ENCODE data around the gene CCR9.

The CCR9 gene

DNA sequence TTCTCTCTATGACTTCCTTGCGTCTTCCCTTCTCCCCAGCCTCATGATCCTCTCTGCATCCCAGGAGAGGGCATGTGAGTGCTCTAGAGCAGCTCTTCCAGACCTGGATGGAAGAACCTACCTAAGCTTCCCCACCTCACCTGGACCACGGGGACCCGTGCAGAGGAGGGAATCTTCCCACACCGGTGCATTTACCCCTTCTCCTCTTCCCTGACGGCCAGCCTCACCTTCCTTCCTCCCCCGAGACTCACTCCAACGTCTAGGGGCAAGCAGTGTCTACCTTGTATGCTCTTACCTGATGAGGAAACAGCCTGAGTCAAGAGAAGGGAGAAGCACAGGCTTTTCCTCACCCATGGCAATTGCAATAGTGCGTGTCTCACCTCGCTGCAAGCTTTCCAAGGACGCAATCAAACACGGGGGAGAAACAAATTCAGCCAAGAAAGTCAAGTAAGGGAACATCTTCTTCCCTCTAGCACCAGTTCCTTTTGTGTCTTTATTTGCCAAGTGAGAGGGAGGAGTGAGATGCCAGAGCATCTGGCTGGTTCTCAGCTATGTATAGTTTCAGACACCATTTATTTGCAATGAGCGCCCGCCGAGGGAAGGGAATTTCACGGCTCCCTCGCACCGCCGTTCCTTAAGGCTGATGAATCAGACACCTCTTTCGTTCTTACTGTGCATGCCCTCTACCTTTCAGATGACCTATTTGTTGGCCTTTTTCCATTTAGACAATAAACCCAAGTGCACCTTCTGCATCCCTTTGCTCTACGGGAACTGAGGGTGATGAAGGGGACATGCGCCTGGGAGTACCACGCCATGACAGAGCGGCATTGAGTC, 1.8 kb upstream of the CCR9 start:
- no peak for TF ChIP-seq ZNF274 (IDR thresholded peaks at IDR 0.05; ENCODE audit: low read depth, low read length)
- H3K4me3 ChIP-seq (ENCODE audit: low read length): no peak overlapping the region

DNA sequence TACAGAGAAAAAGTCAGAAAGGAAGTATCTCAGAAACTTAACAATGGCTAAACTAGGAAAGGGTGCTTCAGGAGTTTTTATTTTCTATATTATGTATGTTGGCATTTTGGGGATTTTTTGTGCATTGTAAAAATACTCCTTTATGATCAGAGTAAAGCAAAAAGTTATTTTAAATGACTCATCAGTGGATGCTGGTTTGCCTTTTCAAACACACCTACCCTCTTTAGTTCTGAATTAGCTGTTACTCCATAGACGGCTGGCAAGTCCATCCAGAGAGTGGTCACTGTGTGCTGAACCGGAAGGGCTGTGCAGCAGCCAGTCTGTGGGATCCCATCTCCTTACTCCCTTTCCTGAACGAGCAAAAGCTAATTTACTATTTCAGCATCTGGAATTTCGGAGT, 942 bp downstream of the CCR9 start:
- no peak overlapping the region for H3K4me3 ChIP-seq (ENCODE audit: low read length)

DNA sequence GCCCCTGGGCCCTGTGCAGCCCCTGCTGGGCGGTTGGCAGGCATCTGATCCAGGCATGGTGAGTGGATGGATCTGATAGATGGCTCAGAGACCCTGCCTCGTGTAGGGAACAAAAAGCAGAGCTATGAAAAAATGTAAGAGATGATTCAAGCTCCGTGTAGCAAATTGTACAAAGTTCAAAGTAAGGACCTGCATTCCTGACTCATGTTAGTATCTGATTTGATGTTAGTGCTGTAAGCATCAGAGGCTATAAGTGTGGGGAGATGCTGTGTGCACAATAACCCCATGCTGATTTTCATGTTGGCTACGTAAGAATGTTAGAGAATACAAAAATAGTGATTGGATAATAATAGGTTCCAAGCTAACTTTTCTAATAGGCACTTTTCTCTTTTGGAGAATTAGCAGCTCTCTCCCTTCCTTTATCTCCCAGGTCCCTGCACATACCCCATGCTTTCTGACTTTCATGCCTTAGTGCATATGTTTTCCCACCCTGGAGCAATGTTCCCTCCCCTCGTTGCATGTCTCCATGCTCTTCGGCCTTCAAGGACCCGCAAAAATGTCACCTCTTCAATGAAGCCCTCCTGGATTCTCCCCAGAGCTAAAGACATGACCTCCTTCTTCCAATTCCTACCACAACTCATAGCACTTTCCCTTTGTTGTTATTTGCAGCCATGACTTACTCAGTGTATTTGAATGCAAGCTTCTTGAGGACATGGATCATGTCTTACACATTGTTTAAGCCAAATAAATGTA, 1.6 kb downstream of the CCR9 start:
- H3K4me3 ChIP-seq (ENCODE audit: low read length): no peak overlapping the region
- no peak for TF ChIP-seq ZNF274 (IDR thresholded peaks at IDR 0.05; ENCODE audit: low read depth, low read length)

More for the DNA sequence above, 942 bp downstream of the CCR9 start:
- no peak for TF ChIP-seq ZNF274 (IDR thresholded peaks at IDR 0.05; ENCODE audit: low read depth, low read length)

DNA sequence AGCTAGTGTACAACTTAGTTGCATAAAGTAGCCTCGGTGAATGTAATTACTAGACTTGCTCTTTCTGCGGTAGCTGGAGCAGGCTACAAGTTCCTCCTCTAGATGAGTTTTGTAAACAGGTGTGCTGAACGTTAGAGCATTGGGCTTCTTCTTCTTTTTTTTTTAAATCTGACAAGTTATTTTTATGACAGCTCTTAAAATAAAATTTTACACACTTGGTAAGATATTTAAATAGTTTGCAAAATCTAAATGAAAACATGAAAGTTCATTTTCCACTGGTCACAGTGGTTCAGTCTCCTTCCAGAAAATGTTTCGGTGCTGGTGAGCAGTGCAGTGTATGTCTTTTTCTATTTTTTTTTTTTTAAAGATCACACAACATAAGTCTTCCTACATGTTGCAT, 3.0 kb downstream of the CCR9 start:
- no peak overlapping the region for H3K4me3 ChIP-seq (ENCODE audit: low read length)
- TF ChIP-seq ZNF274 (IDR thresholded peaks at IDR 0.05; ENCODE audit: low read depth, low read length): no peak

GRCh38 chr3:45890405-45890804, 4.1 kb downstream of the CCR9 start:
- H3K4me3 ChIP-seq (ENCODE audit: low read length): 0 out of 2 replicates have a peak overlapping the region, but pooled peaks have one; percentile 13
- no peak for TF ChIP-seq ZNF274 (IDR thresholded peaks at IDR 0.05; ENCODE audit: low read depth, low read length)

GRCh38 chr3:45892161-45892560, 5.8 kb downstream of the CCR9 start:
- no peak overlapping the region for H3K4me3 ChIP-seq (ENCODE audit: low read length)

GRCh38 chr3:45894015-45894414, 7.7 kb downstream of the CCR9 start:
- H3K4me3 ChIP-seq (ENCODE audit: low read length): no peak overlapping the region
- TF ChIP-seq ZNF274 (IDR thresholded peaks at IDR 0.05; ENCODE audit: low read depth, low read length): no peak

More at GRCh38 chr3:45892161-45892560, 5.8 kb downstream of the CCR9 start:
- TF ChIP-seq ZNF274 (IDR thresholded peaks at IDR 0.05; ENCODE audit: low read depth, low read length): no peak

DNA sequence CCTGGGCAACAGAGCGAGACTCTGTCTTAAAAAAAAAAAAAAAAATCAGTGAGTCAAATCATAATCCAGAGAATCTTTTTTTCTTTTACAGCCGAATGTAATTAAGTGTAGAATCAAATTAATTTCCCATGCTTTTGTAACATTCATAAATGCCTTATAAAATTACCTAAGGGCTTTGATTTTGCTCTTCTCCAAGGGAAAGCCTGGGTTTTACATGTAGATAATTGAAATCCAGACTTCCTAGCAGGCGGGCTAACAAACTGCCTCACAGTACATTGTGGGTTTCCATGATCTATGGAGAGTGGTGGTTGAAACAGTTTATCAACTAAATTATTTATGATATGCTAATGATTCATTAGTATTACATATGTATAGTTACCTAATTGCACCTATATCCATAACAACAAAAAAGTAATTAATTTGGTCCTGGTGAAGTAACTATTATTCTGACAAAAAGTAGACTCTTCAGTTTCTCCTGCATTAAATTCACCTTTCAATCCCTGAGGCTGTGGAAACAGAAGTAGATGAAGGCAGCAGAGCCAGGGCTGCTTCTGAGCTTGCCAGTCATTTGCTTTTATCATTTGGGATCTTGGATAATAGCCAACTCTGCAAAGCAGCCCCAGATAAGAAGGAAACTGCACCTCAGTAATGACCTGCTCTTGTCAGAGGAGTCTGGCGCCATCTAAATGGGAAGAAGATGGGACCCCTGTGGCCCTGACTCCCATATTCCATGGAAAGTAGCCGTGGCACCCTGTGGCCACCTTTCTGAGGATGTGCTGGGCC, 9.5 kb downstream of the CCR9 start:
- H3K4me3 ChIP-seq (ENCODE audit: low read length): no peak overlapping the region
- TF ChIP-seq ZNF274 (IDR thresholded peaks at IDR 0.05; ENCODE audit: low read depth, low read length): no peak

- TF ChIP-seq ZNF274 (IDR thresholded peaks at IDR 0.05; ENCODE audit: low read depth, low read length): no peak
- no peak overlapping the region for H3K4me3 ChIP-seq (ENCODE audit: low read length)
Observed at GRCh38 chr3:45896956-45897355, 10.6 kb downstream of the CCR9 start.

DNA sequence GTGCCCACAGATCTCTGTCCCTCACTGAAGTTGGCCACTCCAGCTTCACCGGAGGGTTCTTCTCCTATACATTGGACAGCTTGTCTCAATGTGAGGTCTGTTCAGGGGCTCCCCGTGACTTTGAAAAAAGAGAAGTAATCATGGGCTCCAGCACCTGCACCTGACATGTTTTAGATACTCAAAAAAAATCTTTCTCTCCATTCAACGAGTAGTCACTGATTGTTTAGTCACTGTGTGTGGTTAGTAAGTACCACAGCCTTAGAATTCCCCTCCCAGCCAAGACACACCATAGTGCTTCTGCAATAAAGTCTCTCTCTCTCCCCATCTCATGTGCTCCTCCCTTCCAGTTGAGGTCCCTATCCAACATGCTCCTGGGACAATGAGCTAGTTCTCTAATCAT, 18.6 kb downstream of the CCR9 start:
- no peak for TF ChIP-seq ZNF274 (IDR thresholded peaks at IDR 0.05; ENCODE audit: low read depth, low read length)

GRCh38 chr3:45905755-45906154, 19.4 kb downstream of the CCR9 start:
- no peak overlapping the region for H3K4me3 ChIP-seq (ENCODE audit: low read length)
- TF ChIP-seq ZNF274 (IDR thresholded peaks at IDR 0.05; ENCODE audit: low read depth, low read length): peak; percentile 71; the same call in 1 of the 2 replicates

More for the DNA sequence above, 18.6 kb downstream of the CCR9 start:
- no peak overlapping the region for H3K4me3 ChIP-seq (ENCODE audit: low read length)

- H3K4me3 ChIP-seq (ENCODE audit: low read length): no peak overlapping the region
- no peak for TF ChIP-seq ZNF274 (IDR thresholded peaks at IDR 0.05; ENCODE audit: low read depth, low read length)
Observed at GRCh38 chr3:45906681-45907407, 20.5 kb downstream of the CCR9 start.
